B cell (primary cell): ENCODE results near the gene FRG2C. TPM values are rescaled to one million over a fixed set of nuclear protein-coding genes. Genes with fewer than 3 reads are reported as not detected.
"Not testable (repeated sequence)": the region's sequence is repeated elsewhere in the genome, so short reads cannot be mapped to it uniquely, and the experiment has no call there.

Experiments
- ATAC-seq: fragments of 200-7000 bp; cut with Tn5 transposase; one replicate; pipeline ENCODE4 v1.10.0; 2021; ENCODE audit warnings: low read depth, mild to moderate bottlenecking, moderate number of reproducible peaks, moderate library complexity
- CTCF ChIA-PET: fragments of 350-600 bp; sonication (Branson Sonifier 250); formaldehyde crosslinking; loops from one replicate; lab custom pipeline; 2021; ENCODE audit warnings: antibody characterized with exemption, inconsistent platforms; lab: Charles Lee
- POLR2A ChIA-PET: fragments of 350-600 bp; sonication (Branson Sonifier 250); formaldehyde crosslinking; loops from one replicate; lab custom pipeline; 2021; ENCODE audit warnings: antibody characterized with exemption; lab: Charles Lee
- DNase-seq: peaks from one replicate; pipeline ENCODE4 v3.0.0; 2013
- H2AFZ ChIP-seq: 2 replicates; pipeline ENCODE4 v1.6.1; 2012; ENCODE audit warnings: mild to moderate bottlenecking, low read depth, low read length; ENCODE audit not compliant: insufficient read depth, poor library complexity, severe bottlenecking
- H3K27ac ChIP-seq, 2 donors: 1 replicate in 1 of 2; 2 replicates in 1 of 2; pipeline ENCODE4 v1.5.1; 2012 to 2013; ENCODE audit warnings: low read length in 2 of 2, mild to moderate bottlenecking in 2 of 2, moderate library complexity in 1 of 2
- H3K27me3 ChIP-seq, 4 experiments: fragments of 200-600 bp in 1 of 4; sonication (generic) in 1 of 4; replicated peaks in 1 of 4; 1 replicate in 2 of 4; 2 replicates in 2 of 4; pipeline versions ENCODE4 v1.6.1 to v1.7.0; 2013 to 2016; ENCODE audit warnings: low read length in 3 of 4, mild to moderate bottlenecking in 2 of 4, mixed read lengths in 1 of 4, moderate library complexity in 1 of 4; ENCODE audit not compliant: insufficient read depth in 4 of 4, control insufficient read depth in 3 of 4; ENCODE audit errors: control extremely low read depth in 1 of 4
- H3K36me3 ChIP-seq, 2 experiments: replicated peaks in 1 of 2; 1 replicate in 1 of 2; 2 replicates in 1 of 2; pipeline versions ENCODE4 v1.6.1 to v1.7.1; 2013; ENCODE audit warnings: low read length in 1 of 2; ENCODE audit not compliant: insufficient read depth in 2 of 2, control insufficient read depth in 1 of 2; ENCODE audit errors: control extremely low read depth in 1 of 2, extremely low read depth in 1 of 2
- H3K4me1 ChIP-seq, 2 donors: fragments of 200-600 bp in 1 of 2; sonication (generic) in 1 of 2; 1 replicate in 1 of 2; 2 replicates in 1 of 2; pipeline versions ENCODE4 v1.5.1 to v1.6.1; 2013 to 2017; ENCODE audit warnings: low read length in 2 of 2; ENCODE audit not compliant: control insufficient read depth in 2 of 2, insufficient read depth in 2 of 2
- H3K4me2 ChIP-seq: replicated peaks from 2 replicates; pipeline ENCODE3; 2012; ENCODE audit warnings: mild to moderate bottlenecking, low read depth, low read length; ENCODE audit not compliant: poor library complexity, severe bottlenecking
- H3K4me3 ChIP-seq, 5 experiments: fragments of 200-600 bp in 1 of 5; sonication (generic) in 1 of 5; 1 replicate in 3 of 5; 2 replicates in 2 of 5; pipeline versions ENCODE4 v1.5.1 to v1.7.0; 2011 to 2016; ENCODE audit warnings: low read length in 4 of 5, mild to moderate bottlenecking in 4 of 5, low read depth in 2 of 5, control low read depth in 1 of 5, moderate library complexity in 1 of 5; ENCODE audit not compliant: insufficient read depth in 1 of 5; ENCODE audit errors: control extremely low read depth in 1 of 5, extremely low read depth in 1 of 5
- H3K79me2 ChIP-seq: fragments of 200-600 bp; sonication (generic); one replicate; pipeline ENCODE4 v1.6.0; 2016; ENCODE audit warnings: low read length; ENCODE audit not compliant: control insufficient read depth, insufficient read depth
- H3K9ac ChIP-seq: fragments of 200-600 bp; sonication (generic); 2 replicates; pipeline ENCODE4 v1.6.1; 2017; ENCODE audit warnings: mild to moderate bottlenecking, low read length, moderate library complexity
- H3K9me3 ChIP-seq, 3 donors: one replicate each; pipeline versions ENCODE4 v1.6.1 to v1.7.1; 2013; ENCODE audit warnings: low read length in 2 of 3; ENCODE audit not compliant: control insufficient read depth in 2 of 3, insufficient read depth in 1 of 3; ENCODE audit errors: control extremely low read depth in 1 of 3
- H4K20me1 ChIP-seq: 2 replicates; pipeline ENCODE4 v1.6.0; 2012; ENCODE audit warnings: mild to moderate bottlenecking, low read length; ENCODE audit not compliant: insufficient read depth, control insufficient read depth, poor library complexity, severe bottlenecking
- H3K27ac Mint-ChIP-seq: one replicate; pipeline ENCODE4 v1.8.0; 2021; ENCODE audit warnings: mixed read lengths
- H3K27me3 Mint-ChIP-seq: one replicate; pipeline ENCODE4 v1.8.0; 2021; ENCODE audit warnings: mixed read lengths
- H3K4me1 Mint-ChIP-seq: one replicate; pipeline ENCODE4 v1.8.0; 2021; ENCODE audit warnings: mixed read lengths
- H3K4me3 Mint-ChIP-seq: one replicate; pipeline ENCODE4 v1.8.0; 2021; ENCODE audit warnings: mixed read lengths
- H3K9me3 Mint-ChIP-seq: one replicate; pipeline ENCODE4 v1.8.0; 2022; ENCODE audit warnings: mixed read lengths; ENCODE audit not compliant: insufficient read depth
- WGBS: methylation state at CpG from one replicate; pipeline ENCODE4 v1.1.5; 2013; ENCODE audit warnings: missing lambda C conversion rate; ENCODE audit not compliant: insufficient coverage; 5-methylcytosine and 5-hydroxymethylcytosine counted together
- intact Hi-C: fragments of 100-400 bp; cut with micrococcal nuclease; formaldehyde crosslinking; loops from one replicate; pipeline ENCODE4 v1.10.0; 2022
- polyA plus RNA-seq: library from polyadenylated mRNA; depleted of rRNA; stranded (reverse); fragments of >200 nt; gene quantifications from 2 replicates; pipeline ENCODE4 v1.2.3, GENCODE V29; 2012
- total RNA-seq, 2 donors: library from RNA; stranded (reverse); fragments of 120-200 nt in 1 of 2; gene quantifications; 1 replicate in 1 of 2; 2 replicates in 1 of 2; pipeline versions ENCODE4 v1.2.3 to v1.2.4, GENCODE V29; 2013 to 2022

Gene FRG2C
- total and polyA plus RNA-seq, 2 donors (not counting 1 experiment from before 2014, with no cell fraction given), result not detected

DNA sequence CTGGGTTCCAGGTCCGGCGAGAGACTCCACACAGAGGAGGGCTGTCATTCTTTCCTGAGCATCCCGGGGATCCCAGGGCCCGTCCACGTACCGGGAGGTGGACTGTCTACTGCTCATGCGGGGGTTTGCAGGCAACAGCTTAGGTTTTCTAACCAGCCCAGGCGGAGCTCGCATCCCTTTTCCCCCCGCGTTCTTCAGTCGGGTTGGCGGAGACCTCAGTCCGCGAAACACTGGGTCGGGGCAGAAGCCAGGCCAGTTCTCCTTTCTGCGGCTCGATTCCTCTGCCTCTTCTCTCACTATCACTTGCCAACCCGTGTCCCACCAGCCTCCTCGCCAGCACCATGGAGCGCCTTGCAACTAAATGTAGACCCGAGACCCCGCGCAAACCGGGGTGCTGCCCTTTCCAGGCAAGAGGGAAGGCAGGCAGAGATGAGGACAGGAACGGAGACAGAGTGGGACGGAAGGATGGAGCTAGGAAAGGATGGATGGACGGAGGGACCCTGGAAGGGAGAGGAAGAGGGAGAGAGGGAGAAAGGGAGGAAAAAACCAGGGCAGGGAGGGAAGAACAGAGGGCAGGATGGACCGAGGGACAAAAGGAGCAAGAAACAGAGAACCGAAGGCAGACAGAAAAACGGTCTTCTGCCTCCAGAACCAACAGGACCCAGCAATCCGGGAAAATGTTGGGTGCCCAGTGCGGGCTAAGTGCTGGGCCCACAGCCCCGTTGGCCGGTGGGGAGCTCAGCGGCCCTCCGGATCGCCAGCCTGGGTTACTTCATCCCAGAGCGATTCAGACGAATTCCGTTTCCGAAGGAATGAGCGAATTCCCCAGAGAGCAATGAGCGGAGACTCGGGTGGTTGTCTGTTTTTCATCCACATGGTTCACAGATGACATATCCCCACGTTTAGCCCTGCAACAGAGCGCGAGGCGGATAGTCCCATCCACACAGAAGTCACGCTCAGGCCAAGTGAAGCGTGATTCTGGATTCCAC lies 6.5 kb downstream of the FRG2C start:
- POLR2A ChIA-PET, H3K9ac ChIP-seq, H4K20me1 ChIP-seq, H3K79me2 ChIP-seq, H3K27ac Mint-ChIP-seq, H3K27ac ChIP-seq, H3K36me3 ChIP-seq, CTCF ChIA-PET, intact Hi-C loops, H3K9me3 Mint-ChIP-seq: not testable (repeated sequence)
- Mint-ChIP-seq H3K4me3 (peak overlapping the region; percentile 43), H3K4me1 (peaks cover 19% of the 10 kb centered on the region), H3K27me3 (peaks cover 45% of the 10 kb centered on the region)
- peak; percentile 49 for ATAC-seq
- 15% methylated on average over 51 of the region's 51 CpGs for WGBS
- H3K4me2 ChIP-seq, result peak overlapping the region; percentile 30
- H3K4me1 ChIP-seq, result peaks cover 6 to 18% of the 10 kb centered on the region in 2 donors
- peak overlapping the region; percentile 22 for H2AFZ ChIP-seq
- peaks cover 0 to 65% (median 0%) of the 10 kb centered on the region in 3 donors for H3K9me3 ChIP-seq
- peaks cover 0 to 42% (median 7%) of the 10 kb centered on the region in 4 experiments for H3K27me3 ChIP-seq
- H3K4me3 ChIP-seq, result peak overlapping the region in 2 of 5 experiments; percentile 23 to 25
- DNase-seq, result peak; percentile 56

DNA sequence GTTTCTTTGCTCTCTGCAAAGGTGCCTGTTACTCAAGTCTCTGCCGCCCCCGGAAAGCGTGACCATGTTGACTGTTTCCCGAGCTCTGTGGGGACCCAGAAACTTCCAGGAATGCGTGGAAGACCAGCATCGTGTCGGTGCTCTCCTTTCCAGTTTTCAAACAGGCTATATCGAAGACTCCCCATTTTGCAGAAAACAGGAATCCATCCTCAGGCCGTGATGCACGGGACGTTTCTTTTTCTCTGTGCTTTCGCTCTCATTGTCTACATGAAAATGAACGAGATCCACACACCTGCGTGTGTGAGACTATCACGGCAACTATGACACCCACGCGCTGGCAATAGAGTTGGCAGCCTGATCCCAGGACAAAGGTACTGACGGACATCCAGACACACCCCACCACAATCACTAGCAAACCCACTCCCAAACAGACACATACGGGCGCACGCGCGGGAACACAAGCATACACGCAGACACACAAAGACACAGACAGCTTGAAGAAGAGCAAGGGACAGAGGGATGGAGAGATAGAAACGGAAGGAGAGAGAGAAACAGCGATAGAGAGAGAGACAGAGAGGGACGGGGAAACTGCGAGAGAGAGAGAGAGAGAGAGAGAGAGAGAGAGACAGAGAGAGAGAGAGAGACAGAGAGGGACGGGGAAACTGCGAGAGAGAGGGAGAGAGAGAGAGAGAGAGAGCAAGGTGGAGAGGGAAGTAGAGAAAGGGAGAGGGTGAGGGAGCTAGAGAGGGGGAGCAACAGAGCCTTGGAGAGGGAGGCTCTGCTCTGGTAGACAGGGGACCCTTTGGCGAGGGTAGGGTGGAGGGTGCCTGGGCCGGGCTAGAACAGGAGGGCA lies 7.4 kb downstream of the FRG2C start:
- H4K20me1 ChIP-seq, intact Hi-C loops, DNase-seq, POLR2A ChIA-PET, H3K9ac ChIP-seq, H3K36me3 ChIP-seq, H2AFZ ChIP-seq, H3K9me3 Mint-ChIP-seq, ATAC-seq, H3K27ac Mint-ChIP-seq, H3K27ac ChIP-seq, CTCF ChIA-PET, H3K79me2 ChIP-seq: not testable (repeated sequence)
- Histone ChIP-seq H3K9me3 (peaks cover 0 to 62% (median 0%) of the 10 kb centered on the region in 3 donors), H3K4me3 (peak overlapping the region in 1 of 5 experiments; percentile 25), H3K4me2 (peak overlapping the region; percentile 12), H3K4me1 (peaks cover 6 to 18% of the 10 kb centered on the region in 2 donors), H3K27me3 (peaks cover 0 to 39% (median 7%) of the 10 kb centered on the region in 4 experiments)
- H3K4me3 Mint-ChIP-seq, result peak overlapping the region; percentile 43
- peaks cover 45% of the 10 kb centered on the region for H3K27me3 Mint-ChIP-seq
- peaks cover 19% of the 10 kb centered on the region for H3K4me1 Mint-ChIP-seq
- WGBS, result 13% methylated on average over 25 of the region's 32 CpGs

DNA sequence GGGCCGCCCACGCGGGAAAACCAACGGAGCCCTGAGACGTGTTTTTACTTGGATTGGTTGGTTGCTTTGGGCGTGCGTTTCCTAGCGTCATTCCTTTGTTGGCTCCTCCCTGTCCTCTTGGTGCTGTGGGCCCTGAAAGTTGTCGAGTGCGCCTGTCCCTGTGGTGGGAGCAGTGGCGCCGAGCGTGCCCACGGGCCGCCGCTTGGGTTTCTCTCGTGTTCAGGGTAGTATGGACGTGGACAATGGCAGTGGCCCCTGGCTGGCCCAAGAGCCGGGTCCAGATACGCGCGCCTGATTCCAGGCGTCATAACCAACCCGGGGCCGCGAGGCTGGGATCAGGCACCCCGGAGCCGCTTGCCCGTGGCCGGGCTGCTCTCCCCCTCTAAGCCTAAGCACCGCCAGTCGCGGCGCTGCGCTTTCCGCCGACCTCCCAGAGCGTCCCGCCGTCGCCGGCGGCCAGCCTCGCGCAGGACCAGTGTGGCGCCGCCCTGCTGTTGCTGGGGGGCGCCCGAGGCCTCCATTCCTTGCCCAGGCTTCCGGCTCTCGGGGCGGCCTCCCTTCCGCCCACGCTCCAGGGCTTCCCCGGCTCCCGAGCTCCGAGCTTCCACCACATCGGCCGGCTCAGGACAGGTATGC lies 8.1 kb downstream of the FRG2C start:
- H3K27me3 ChIP-seq, result peaks cover 0 to 38% (median 7%) of the 10 kb centered on the region in 4 experiments
- 8% methylated on average over 53 of the region's 59 CpGs for WGBS
- H3K79me2 ChIP-seq, H3K9ac ChIP-seq, POLR2A ChIA-PET, CTCF ChIA-PET, H3K27ac Mint-ChIP-seq, DNase-seq, H3K9me3 Mint-ChIP-seq, H3K4me2 ChIP-seq, ATAC-seq, H4K20me1 ChIP-seq, H2AFZ ChIP-seq, H3K36me3 ChIP-seq, intact Hi-C loops, H3K27ac ChIP-seq, H3K4me3 ChIP-seq: not testable (repeated sequence)
- H3K4me3 Mint-ChIP-seq, result peak overlapping the region; percentile 4
- peaks cover 19% of the 10 kb centered on the region for H3K4me1 Mint-ChIP-seq
- H3K9me3 ChIP-seq, result peaks cover 0 to 65% (median 0%) of the 10 kb centered on the region in 3 donors
- H3K4me1 ChIP-seq, result peaks cover 6 to 18% of the 10 kb centered on the region in 2 donors
- H3K27me3 Mint-ChIP-seq, result peaks cover 39% of the 10 kb centered on the region
